K562 (cell line): Measurements from ENCODE around the gene RNF151. TPM values are rescaled to one million over a fixed set of nuclear protein-coding genes. Genes with fewer than 3 reads are reported as not detected.
A peak's percentile ranks its signal among the peaks of the same experiment; 100 is the strongest.

ENCODE experiments used
- CSDE1 ChIP-seq, 2 experiments: fragments of 450-650 bp; IDR thresholded peaks; 2 replicates each; pipeline ENCODE4 v1.6.1; 2016; ENCODE audit warnings: mild to moderate bottlenecking in 1 of 2
- HOXB6 ChIP-seq: fragments of 250-450 bp; sonication (Bioruptor Pico); IDR thresholded peaks from 2 replicates; pipeline ENCODE4 v1.5.1; 2022; ENCODE audit warnings: mild to moderate bottlenecking, borderline replicate concordance
- MAZ ChIP-seq, 2 experiments: fragments of 450-650 bp in 1 of 2; sonication (generic) in 1 of 2; formaldehyde crosslinking; IDR thresholded peaks in 1 of 2; conservative IDR thresholded peaks in 1 of 2; 2 replicates each; pipeline versions ENCODE4 v1.4.0 to v1.5.0; 2020; ENCODE audit warnings: mild to moderate bottlenecking in 1 of 2, missing genetic modification reagents in 1 of 2
- MTA1 ChIP-seq: fragments of 450-650 bp; IDR thresholded peaks from 2 replicates; pipeline ENCODE4 v1.6.1; 2017; ENCODE audit warnings: borderline replicate concordance
- POLR2H ChIP-seq: IDR thresholded peaks from 2 replicates; pipeline ENCODE4 v1.6.1; 2016; ENCODE audit warnings: missing genetic modification characterization, low read depth, mild to moderate bottlenecking, control low read depth, missing compliant biosample characterization, moderate library complexity
- POLR3G ChIP-seq: IDR thresholded peaks from 2 replicates; pipeline ENCODE4 v1.6.1; 2011; ENCODE audit not compliant: insufficient read length, insufficient replicate concordance; ENCODE audit errors: extremely low read depth
- SAFB2 ChIP-seq: fragments of 200-400 bp; formaldehyde crosslinking; IDR thresholded peaks from 2 replicates; pipeline ENCODE4 v1.6.1; 2018; ENCODE audit warnings: borderline replicate concordance, low read length, low read depth, moderate library complexity; ENCODE audit not compliant: severe bottlenecking
- SLC30A9 ChIP-seq: fragments of 250-450 bp; sonication (Bioruptor Pico); IDR thresholded peaks from 2 replicates; pipeline ENCODE4 v1.8.0; 2022; ENCODE audit warnings: mild to moderate bottlenecking, moderate library complexity
- TCFL5 ChIP-seq: fragments of 250-450 bp; sonication (Bioruptor Pico); conservative IDR thresholded peaks from 2 replicates; pipeline ENCODE4 v1.6.1; 2021; ENCODE audit warnings: mild to moderate bottlenecking, moderate library complexity, matching md5 sums
- ZNF224 ChIP-seq: sonication (generic); formaldehyde crosslinking; IDR thresholded peaks from 2 replicates; pipeline ENCODE4 v1.8.0; 2022; ENCODE audit warnings: mild to moderate bottlenecking, missing genetic modification reagents
- ZNF24 ChIP-seq: fragments of 450-650 bp; IDR thresholded peaks from 2 replicates; pipeline ENCODE4 v1.6.1; 2016
- polyA plus RNA-seq, 8 experiments: library from polyadenylated mRNA; depleted of rRNA in 4 of 8; stranded (reverse) in 5 of 8; unstranded in 3 of 8; fragments of >200 nt; fragmentation: Nextera tagmentation in 2 of 8; fragmentation: Illumina TruSeq in 1 of 8; extraction: Ambion mirVana in 2 of 8; extraction: Trizol in 1 of 8; gene quantifications; 2 replicates each; pipeline versions ENCODE4 v1.2.1 to v1.2.3, GENCODE V29; 2011 to 2014; ENCODE audit warnings: inconsistent platforms in 1 of 8, missing spikeins in 1 of 8
- total RNA-seq, 7 experiments: library from RNA; depleted of rRNA in 6 of 7; stranded (reverse); fragments of >200 nt in 6 of 7; fragmentation: Illumina TruSeq in 2 of 7; extraction: Trizol in 2 of 7; gene quantifications; 2 replicates each; pipeline versions ENCODE4 v1.2.1 to v1.2.3, GENCODE V29; 2011 to 2021; ENCODE audit warnings: low replicate concordance in 1 of 7
- TF ChIP-seq, protein P1 (sequence below): fragments of 450-650 bp; IDR thresholded peaks from one replicate; pipeline ENCODE4 v1.6.1; 2018; ENCODE audit warnings: mild to moderate bottlenecking, moderate library complexity; ENCODE audit not compliant: partially characterized antibody
- TF ChIP-seq, protein P2 (sequence below), 2 experiments: fragments of 150-350 bp in 1 of 2; IDR thresholded peaks; 2 replicates each; pipeline ENCODE4 v1.6.1; 2012 to 2016; ENCODE audit warnings: low read depth in 2 of 2, low read length in 2 of 2, mild to moderate bottlenecking in 1 of 2, moderate library complexity in 1 of 2
- TF ChIP-seq, protein P3 (sequence below), 2 experiments: IDR thresholded peaks; 2 replicates each; pipeline ENCODE4 v1.6.1; 2011; ENCODE audit warnings: borderline replicate concordance in 1 of 2, control low read depth in 1 of 2, low read depth in 1 of 2, low read length in 1 of 2, mild to moderate bottlenecking in 1 of 2, mixed read lengths in 1 of 2, moderate library complexity in 1 of 2; ENCODE audit not compliant: insufficient read depth in 1 of 2, insufficient read length in 1 of 2, poor library complexity in 1 of 2, severe bottlenecking in 1 of 2; ENCODE audit errors: extremely low read depth in 1 of 2
- TF ChIP-seq, protein P4 (sequence below): fragments of 450-650 bp; formaldehyde crosslinking; IDR thresholded peaks from 2 replicates; pipeline ENCODE4 v1.4.0; 2020; ENCODE audit warnings: mild to moderate bottlenecking, moderate library complexity
- TF ChIP-seq, protein P5 (sequence below): fragments of 250-450 bp; sonication (Bioruptor Pico); IDR thresholded peaks from 2 replicates; pipeline ENCODE4 v1.8.0; 2022; ENCODE audit warnings: moderate library complexity, mild to moderate bottlenecking, inconsistent platforms

Gene RNF151
- total and polyA plus RNA-seq, 9 of the 15 experiments (the other 6 are each of a cell fraction or from before 2014, with no cell fraction given) = not detected

DNA sequence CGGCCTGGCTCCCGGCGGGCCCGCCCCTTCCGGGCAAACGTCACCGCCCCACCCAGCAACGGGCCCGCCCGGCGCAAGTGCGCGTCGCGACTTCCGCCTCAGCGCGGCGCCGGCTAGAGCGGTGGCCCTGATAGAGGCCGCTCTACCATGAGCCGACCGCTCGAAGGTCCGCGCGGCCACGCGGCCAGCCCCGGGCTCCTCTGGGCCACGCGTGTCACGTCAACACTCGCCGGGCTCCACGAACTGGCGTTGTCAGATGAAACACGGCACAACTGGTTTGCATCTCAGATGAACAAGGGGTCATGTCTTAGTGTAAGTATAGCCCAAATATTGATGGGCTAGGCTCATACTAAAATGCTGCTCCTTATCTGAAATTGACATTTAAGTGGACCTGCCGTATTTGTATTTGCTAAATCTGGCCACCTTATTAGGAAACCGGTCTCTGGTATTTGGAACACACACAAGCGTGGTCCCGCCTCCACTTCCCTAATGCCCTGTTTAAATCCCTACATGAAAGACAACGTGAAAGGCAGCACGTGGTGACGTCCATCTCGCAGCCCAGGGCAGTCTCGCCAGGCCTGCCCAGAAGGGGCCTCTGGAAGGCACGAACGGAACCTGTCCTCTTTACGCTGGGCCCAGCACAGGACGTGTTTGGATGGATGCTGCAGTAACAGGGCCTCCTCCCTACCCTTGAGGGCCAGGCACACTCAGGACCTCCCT is 43.3 kb downstream of the RNF151 start, which contains the start of gene ZNF598 (continued):
- TF ChIP-seq MAZ (CRISPR knock-in tag; conservative IDR thresholded peaks at IDR 0.05 in 1 of 2, IDR thresholded peaks at IDR 0.05 in 1 of 2) = peak in 1 of 2 experiments; percentile 76; a peak in 3 of 4 replicates
- TF ChIP-seq, protein P1, sequence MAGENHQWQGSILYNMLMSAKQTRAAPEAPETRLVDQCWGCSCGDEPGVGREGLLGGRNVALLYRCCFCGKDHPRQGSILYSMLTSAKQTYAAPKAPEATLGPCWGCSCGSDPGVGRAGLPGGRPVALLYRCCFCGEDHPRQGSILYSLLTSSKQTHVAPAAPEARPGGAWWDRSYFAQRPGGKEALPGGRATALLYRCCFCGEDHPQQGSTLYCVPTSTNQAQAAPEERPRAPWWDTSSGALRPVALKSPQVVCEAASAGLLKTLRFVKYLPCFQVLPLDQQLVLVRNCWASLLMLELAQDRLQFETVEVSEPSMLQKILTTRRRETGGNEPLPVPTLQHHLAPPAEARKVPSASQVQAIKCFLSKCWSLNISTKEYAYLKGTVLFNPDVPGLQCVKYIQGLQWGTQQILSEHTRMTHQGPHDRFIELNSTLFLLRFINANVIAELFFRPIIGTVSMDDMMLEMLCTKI = no peak
- peak in 1 of 2 experiments; percentile 68; a peak in 1 of 4 replicates for TF ChIP-seq CSDE1 (IDR thresholded peaks at IDR 0.05)
- no peak for TF ChIP-seq SLC30A9 (CRISPR knock-in tag)
- TF ChIP-seq MTA1 = no peak
- TF ChIP-seq, protein P2, sequence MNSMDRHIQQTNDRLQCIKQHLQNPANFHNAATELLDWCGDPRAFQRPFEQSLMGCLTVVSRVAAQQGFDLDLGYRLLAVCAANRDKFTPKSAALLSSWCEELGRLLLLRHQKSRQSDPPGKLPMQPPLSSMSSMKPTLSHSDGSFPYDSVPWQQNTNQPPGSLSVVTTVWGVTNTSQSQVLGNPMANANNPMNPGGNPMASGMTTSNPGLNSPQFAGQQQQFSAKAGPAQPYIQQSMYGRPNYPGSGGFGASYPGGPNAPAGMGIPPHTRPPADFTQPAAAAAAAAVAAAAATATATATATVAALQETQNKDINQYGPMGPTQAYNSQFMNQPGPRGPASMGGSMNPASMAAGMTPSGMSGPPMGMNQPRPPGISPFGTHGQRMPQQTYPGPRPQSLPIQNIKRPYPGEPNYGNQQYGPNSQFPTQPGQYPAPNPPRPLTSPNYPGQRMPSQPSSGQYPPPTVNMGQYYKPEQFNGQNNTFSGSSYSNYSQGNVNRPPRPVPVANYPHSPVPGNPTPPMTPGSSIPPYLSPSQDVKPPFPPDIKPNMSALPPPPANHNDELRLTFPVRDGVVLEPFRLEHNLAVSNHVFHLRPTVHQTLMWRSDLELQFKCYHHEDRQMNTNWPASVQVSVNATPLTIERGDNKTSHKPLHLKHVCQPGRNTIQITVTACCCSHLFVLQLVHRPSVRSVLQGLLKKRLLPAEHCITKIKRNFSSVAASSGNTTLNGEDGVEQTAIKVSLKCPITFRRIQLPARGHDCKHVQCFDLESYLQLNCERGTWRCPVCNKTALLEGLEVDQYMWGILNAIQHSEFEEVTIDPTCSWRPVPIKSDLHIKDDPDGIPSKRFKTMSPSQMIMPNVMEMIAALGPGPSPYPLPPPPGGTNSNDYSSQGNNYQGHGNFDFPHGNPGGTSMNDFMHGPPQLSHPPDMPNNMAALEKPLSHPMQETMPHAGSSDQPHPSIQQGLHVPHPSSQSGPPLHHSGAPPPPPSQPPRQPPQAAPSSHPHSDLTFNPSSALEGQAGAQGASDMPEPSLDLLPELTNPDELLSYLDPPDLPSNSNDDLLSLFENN (IDR thresholded peaks at IDR 0.05; ENCODE audit: low read depth in 2 of 2, low read length in 2 of 2) = peak in 1 of 2 experiments; percentile 19; a peak in 1 of 4 replicates
- TF ChIP-seq, protein P3, sequence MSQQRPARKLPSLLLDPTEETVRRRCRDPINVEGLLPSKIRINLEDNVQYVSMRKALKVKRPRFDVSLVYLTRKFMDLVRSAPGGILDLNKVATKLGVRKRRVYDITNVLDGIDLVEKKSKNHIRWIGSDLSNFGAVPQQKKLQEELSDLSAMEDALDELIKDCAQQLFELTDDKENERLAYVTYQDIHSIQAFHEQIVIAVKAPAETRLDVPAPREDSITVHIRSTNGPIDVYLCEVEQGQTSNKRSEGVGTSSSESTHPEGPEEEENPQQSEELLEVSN (IDR thresholded peaks at IDR 0.05; ENCODE audit: borderline replicate concordance in 1 of 2, extremely low read depth in 1 of 2, insufficient read depth in 1 of 2, insufficient read length in 1 of 2, low read depth in 1 of 2, low read length in 1 of 2, poor library complexity in 1 of 2, severe bottlenecking in 1 of 2) = peak; percentile 31 to 86
- TF ChIP-seq, protein P4, sequence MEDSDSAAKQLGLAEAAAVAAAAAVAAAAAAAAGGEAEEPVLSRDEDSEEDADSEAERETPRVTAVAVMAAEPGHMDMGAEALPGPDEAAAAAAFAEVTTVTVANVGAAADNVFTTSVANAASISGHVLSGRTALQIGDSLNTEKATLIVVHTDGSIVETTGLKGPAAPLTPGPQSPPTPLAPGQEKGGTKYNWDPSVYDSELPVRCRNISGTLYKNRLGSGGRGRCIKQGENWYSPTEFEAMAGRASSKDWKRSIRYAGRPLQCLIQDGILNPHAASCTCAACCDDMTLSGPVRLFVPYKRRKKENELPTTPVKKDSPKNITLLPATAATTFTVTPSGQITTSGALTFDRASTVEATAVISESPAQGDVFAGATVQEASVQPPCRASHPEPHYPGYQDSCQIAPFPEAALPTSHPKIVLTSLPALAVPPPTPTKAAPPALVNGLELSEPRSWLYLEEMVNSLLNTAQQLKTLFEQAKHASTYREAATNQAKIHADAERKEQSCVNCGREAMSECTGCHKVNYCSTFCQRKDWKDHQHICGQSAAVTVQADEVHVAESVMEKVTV (CRISPR knock-in tag) = no peak
- no peak for TF ChIP-seq POLR3G
- no peak for TF ChIP-seq ZNF224 (CRISPR knock-in tag)
- TF ChIP-seq POLR2H = peak; percentile 86
- no peak for TF ChIP-seq HOXB6 (CRISPR knock-in tag)
- no peak for TF ChIP-seq TCFL5 (CRISPR knock-in tag)
- TF ChIP-seq, protein P5, sequence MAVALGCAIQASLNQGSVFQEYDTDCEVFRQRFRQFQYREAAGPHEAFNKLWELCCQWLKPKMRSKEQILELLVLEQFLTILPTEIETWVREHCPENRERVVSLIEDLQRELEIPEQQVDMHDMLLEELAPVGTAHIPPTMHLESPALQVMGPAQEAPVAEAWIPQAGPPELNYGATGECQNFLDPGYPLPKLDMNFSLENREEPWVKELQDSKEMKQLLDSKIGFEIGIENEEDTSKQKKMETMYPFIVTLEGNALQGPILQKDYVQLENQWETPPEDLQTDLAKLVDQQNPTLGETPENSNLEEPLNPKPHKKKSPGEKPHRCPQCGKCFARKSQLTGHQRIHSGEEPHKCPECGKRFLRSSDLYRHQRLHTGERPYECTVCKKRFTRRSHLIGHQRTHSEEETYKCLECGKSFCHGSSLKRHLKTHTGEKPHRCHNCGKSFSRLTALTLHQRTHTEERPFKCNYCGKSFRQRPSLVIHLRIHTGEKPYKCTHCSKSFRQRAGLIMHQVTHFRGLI (CRISPR knock-in tag) = no peak
- peak; percentile 15; the same call in 1 of the 2 replicates for TF ChIP-seq ZNF24
- TF ChIP-seq SAFB2 = no peak
